ENCODE results near the gene ABCC10. TPM values are rescaled to one million over a fixed set of nuclear protein-coding genes. Genes with fewer than 3 reads are reported as not detected.

ABCC10 gene
- total RNA-seq, 2 donors from 2014 or later = 18.0 to 38.1 TPM

GRCh38 chr6:43444582-43444981 is 17.2 kb downstream of the ABCC10 start:
- Histone ChIP-seq H3K4me3 (no peak overlapping the region), H3K9me3 (no peaks in the 10 kb centered on the region), H3K36me3 (peaks cover 4 to 8% of the 10 kb centered on the region in 2 donors), H3K27me3 (replicated peaks; ENCODE audit: insufficient read depth) (no peaks in the 10 kb centered on the region), H3K4me1 (replicated peaks) (no peaks in the 10 kb centered on the region), H3K27ac (no peak overlapping the region)
- intact Hi-C loops (cut with DNase I) = no loop called here
- DNase-seq (ENCODE audit: low spot score) = no peak
- no peak for TF ChIP-seq POLR2AphosphoS5 (IDR thresholded peaks at IDR 0.05)
- TF ChIP-seq CTCF (IDR thresholded peaks at IDR 0.05) = no peak
- TF ChIP-seq POLR2A (IDR thresholded peaks at IDR 0.05) = no peak
- 85% methylated on average over 8 of the region's 8 CpGs for WGBS

- Histone ChIP-seq H3K4me1 (replicated peaks) (no peaks in the 10 kb centered on the region), H3K9me3 (no peaks in the 10 kb centered on the region), H3K27ac (no peak overlapping the region), H3K4me3 (no peak overlapping the region), H3K36me3 (peaks cover 4 to 11% of the 10 kb centered on the region in 2 donors), H3K27me3 (replicated peaks; ENCODE audit: insufficient read depth) (no peaks in the 10 kb centered on the region)
- intact Hi-C loops (cut with DNase I) = no loop called here
- DNase-seq (ENCODE audit: low spot score) = no peak
- WGBS = 88% methylated on average over 16 of the region's 16 CpGs
- TF ChIP-seq POLR2AphosphoS5 (IDR thresholded peaks at IDR 0.05) (no peak), POLR2A (IDR thresholded peaks at IDR 0.05) (no peak), CTCF (IDR thresholded peaks at IDR 0.05) (no peak)
Observed at GRCh38 chr6:43445576-43445975, 18.2 kb downstream of the ABCC10 start.

GRCh38 chr6:43447604-43448003 is 20.3 kb downstream of the ABCC10 start:
- Histone ChIP-seq H3K27me3 (replicated peaks; ENCODE audit: insufficient read depth) (no peaks in the 10 kb centered on the region), H3K9me3 (no peaks in the 10 kb centered on the region), H3K4me3 (no peak overlapping the region), H3K36me3 (peaks cover 4 to 16% of the 10 kb centered on the region in 2 donors), H3K27ac (no peak overlapping the region), H3K4me1 (replicated peaks) (no peaks in the 10 kb centered on the region)
- intact Hi-C loops (cut with DNase I) = no loop called here
- no peak for TF ChIP-seq POLR2A (IDR thresholded peaks at IDR 0.05)
- no peak for TF ChIP-seq POLR2AphosphoS5 (IDR thresholded peaks at IDR 0.05)
- no peak for TF ChIP-seq CTCF (IDR thresholded peaks at IDR 0.05)
- no peak for DNase-seq (ENCODE audit: low spot score)
- WGBS = 92% methylated on average over 16 of the region's 16 CpGs

GRCh38 chr6:43448916-43449315 is 21.6 kb downstream of the ABCC10 start:
- Histone ChIP-seq H3K4me1 (replicated peaks) (no peaks in the 10 kb centered on the region), H3K27me3 (replicated peaks; ENCODE audit: insufficient read depth) (no peaks in the 10 kb centered on the region), H3K36me3 (peaks cover 0 to 16% of the 10 kb centered on the region in 2 donors), H3K4me3 (no peak overlapping the region), H3K27ac (no peak overlapping the region), H3K9me3 (no peaks in the 10 kb centered on the region)
- TF ChIP-seq POLR2A (IDR thresholded peaks at IDR 0.05) (no peak), CTCF (IDR thresholded peaks at IDR 0.05) (no peak), POLR2AphosphoS5 (IDR thresholded peaks at IDR 0.05) (no peak)
- intact Hi-C loops (cut with DNase I) = no loop called here
- WGBS = 86% methylated on average over 4 of the region's 4 CpGs
- no peak for DNase-seq (ENCODE audit: low spot score)

GRCh38 chr6:43450699-43451131 is 23.4 kb downstream of the ABCC10 start:
- peaks cover 0 to 16% of the 10 kb centered on the region in 2 donors for H3K36me3 ChIP-seq
- 86% methylated on average over 13 of the region's 13 CpGs for WGBS
- intact Hi-C loops (cut with DNase I) = no loop called here

More at GRCh38 chr6:43450699-43451131, 23.4 kb downstream of the ABCC10 start:
- Histone ChIP-seq H3K9me3 (no peaks in the 10 kb centered on the region), H3K4me3 (no peak overlapping the region), H3K27me3 (replicated peaks; ENCODE audit: insufficient read depth) (no peaks in the 10 kb centered on the region), H3K27ac (no peak overlapping the region), H3K4me1 (replicated peaks) (no peaks in the 10 kb centered on the region)
- TF ChIP-seq POLR2A (IDR thresholded peaks at IDR 0.05) (no peak), CTCF (IDR thresholded peaks at IDR 0.05) (no peak), POLR2AphosphoS5 (IDR thresholded peaks at IDR 0.05) (no peak)
- no peak for DNase-seq (ENCODE audit: low spot score)
